Measurements from ENCODE around the gene TMEM151A.

The TMEM151A gene

DNA sequence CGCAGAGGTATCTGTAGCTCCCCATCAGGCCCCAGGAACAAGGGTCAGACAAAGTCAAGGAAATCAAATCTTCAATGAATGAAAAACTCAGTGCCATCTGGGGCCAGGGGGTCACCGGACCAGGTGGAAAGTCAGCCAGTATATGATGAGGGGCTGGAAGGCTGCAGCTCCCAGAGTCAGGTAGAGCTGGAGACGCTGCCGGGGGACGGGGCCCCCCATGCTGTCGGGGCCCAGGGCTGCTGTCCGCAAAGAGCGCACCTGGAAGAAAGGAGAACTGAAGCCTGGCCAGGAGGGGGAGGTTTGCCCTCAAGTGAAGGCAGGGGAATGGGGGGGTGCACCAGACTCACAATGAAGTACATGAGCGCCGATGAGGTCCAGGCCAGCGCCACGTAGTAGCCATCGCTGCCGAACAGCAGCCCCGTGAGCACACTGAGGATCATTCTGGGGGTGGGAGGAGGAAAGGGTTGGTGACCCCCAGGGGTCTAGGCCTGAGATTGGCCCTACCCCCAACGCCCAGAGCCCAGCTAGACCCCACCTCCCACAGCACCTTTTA lies 7.1 kb upstream of the TMEM151A start:
- Histone ChIP-seq H3K27me3 (ENCODE audit: insufficient read depth, low read length) (no peaks in the 10 kb centered on the region), H3K4me2 (ENCODE audit: low read length) (no peak overlapping the region), H3K9ac (ENCODE audit: low read length) (no peak overlapping the region), H4K8ac (ENCODE audit: low read depth, low read length) (no peak overlapping the region), H3K36me3 (ENCODE audit: control insufficient read depth in 1 of 2, insufficient read depth in 2 of 2, low read length in 2 of 2) (peaks cover 27 to 34% of the 10 kb centered on the region in 2 experiments), H2BK120ac (ENCODE audit: insufficient read depth, low read length, poor library complexity) (no peak overlapping the region), H3K4ac (ENCODE audit: low read depth, low read length) (no peak overlapping the region), H3K18ac (ENCODE audit: low read length) (no peak overlapping the region), H3K4me1 (ENCODE audit: control insufficient read depth in 1 of 2, insufficient read depth in 2 of 2, low read length in 2 of 2) (peaks cover 7 to 8% of the 10 kb centered on the region in 2 experiments), H2AFZ (ENCODE audit: insufficient read depth, low read length, poor library complexity) (no peak overlapping the region), H3K79me2 (ENCODE audit: control insufficient read depth, insufficient read depth, low read length, poor library complexity) (peaks cover 10% of the 10 kb centered on the region), H3K79me1 (ENCODE audit: low read length) (peaks cover 8% of the 10 kb centered on the region), H3K14ac (ENCODE audit: low read length) (no peak overlapping the region), H3K27ac (ENCODE audit: low read depth, low read length) (no peak overlapping the region), H2AK5ac (ENCODE audit: low read length) (no peak overlapping the region), H3K4me3 (ENCODE audit: low read depth, low read length) (no peak overlapping the region), H2BK12ac (ENCODE audit: low read length) (no peak overlapping the region), H2BK5ac (ENCODE audit: low read depth, low read length, poor library complexity) (no peak overlapping the region), H4K12ac (ENCODE audit: low read depth, low read length) (no peak overlapping the region), H3K9me3 (ENCODE audit: insufficient read depth, low read depth, low read length) (no peaks in the 10 kb centered on the region), H3K23ac (ENCODE audit: low read length) (no peak overlapping the region), H4K91ac (ENCODE audit: low read depth, low read length) (no peak overlapping the region)
- no peak for DNase-seq
- no CpG with 5 or more reads among the region's 16 CpGs for WGBS (ENCODE audit: extremely low coverage, insufficient coverage, insufficient read length)

DNA sequence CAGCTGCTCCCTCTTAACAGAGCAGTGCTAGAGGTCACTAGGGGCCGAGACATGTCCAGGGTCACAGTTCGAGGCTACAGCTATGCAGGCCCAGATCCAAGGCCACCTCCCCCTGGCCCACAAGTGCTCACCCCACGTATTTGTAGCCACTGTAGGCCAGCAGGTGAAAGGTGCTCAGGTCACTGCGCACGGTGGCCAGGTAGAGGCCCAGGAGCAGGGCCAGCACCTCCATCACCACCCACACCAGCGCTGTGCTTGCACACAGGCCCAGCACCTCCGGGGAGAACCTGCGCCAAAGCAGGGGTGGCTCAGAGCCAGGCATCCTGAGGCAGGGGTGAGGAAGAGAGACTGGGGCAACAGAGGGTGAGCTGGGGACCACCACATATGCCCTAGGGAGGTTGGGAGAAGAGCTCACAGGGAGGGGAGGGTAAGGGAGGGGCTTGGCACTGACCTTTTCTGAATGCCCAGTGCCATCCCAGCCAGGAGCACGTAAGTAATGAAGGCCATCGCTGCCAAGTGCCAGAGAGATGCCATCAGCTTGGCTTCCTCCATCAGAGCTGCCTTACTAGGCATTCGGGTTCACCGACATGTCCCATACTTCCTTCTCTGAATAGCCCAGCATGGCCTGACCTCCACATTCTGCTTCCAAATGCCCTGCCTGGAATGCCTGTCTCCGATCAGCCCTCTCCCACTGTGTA lies 6.3 kb upstream of the TMEM151A start:
- no peak overlapping the region for H2BK12ac ChIP-seq (ENCODE audit: low read length)
- no peaks in the 10 kb centered on the region for H3K9me3 ChIP-seq (ENCODE audit: insufficient read depth, low read depth, low read length)
- H3K4ac ChIP-seq (ENCODE audit: low read depth, low read length) = no peak overlapping the region
- no peak overlapping the region for H2BK120ac ChIP-seq (ENCODE audit: insufficient read depth, low read length, poor library complexity)
- H3K23ac ChIP-seq (ENCODE audit: low read length) = no peak overlapping the region
- no peak overlapping the region for H4K91ac ChIP-seq (ENCODE audit: low read depth, low read length)
- H2BK5ac ChIP-seq (ENCODE audit: low read depth, low read length, poor library complexity) = no peak overlapping the region
- no peaks in the 10 kb centered on the region for H3K27me3 ChIP-seq (ENCODE audit: insufficient read depth, low read length)
- H4K12ac ChIP-seq (ENCODE audit: low read depth, low read length) = no peak overlapping the region
- H3K14ac ChIP-seq (ENCODE audit: low read length) = no peak overlapping the region
- no peak overlapping the region for H2AK5ac ChIP-seq (ENCODE audit: low read length)
- DNase-seq = no peak
- peaks cover 12 to 15% of the 10 kb centered on the region in 2 experiments for H3K4me1 ChIP-seq (ENCODE audit: control insufficient read depth in 1 of 2, insufficient read depth in 2 of 2, low read length in 2 of 2)
- no peak overlapping the region for H3K9ac ChIP-seq (ENCODE audit: low read length)
- no CpG with 5 or more reads among the region's 13 CpGs for WGBS (ENCODE audit: extremely low coverage, insufficient coverage, insufficient read length)
- peaks cover 10% of the 10 kb centered on the region for H3K79me2 ChIP-seq (ENCODE audit: control insufficient read depth, insufficient read depth, low read length, poor library complexity)
- no peak overlapping the region for H4K8ac ChIP-seq (ENCODE audit: low read depth, low read length)
- no peak overlapping the region for H3K27ac ChIP-seq (ENCODE audit: low read depth, low read length)
- H2AFZ ChIP-seq (ENCODE audit: insufficient read depth, low read length, poor library complexity) = no peak overlapping the region
- no peak overlapping the region for H3K4me3 ChIP-seq (ENCODE audit: low read depth, low read length)
- H3K18ac ChIP-seq (ENCODE audit: low read length) = no peak overlapping the region
- peaks cover 8% of the 10 kb centered on the region for H3K79me1 ChIP-seq (ENCODE audit: low read length)
- H3K4me2 ChIP-seq (ENCODE audit: low read length) = no peak overlapping the region
- peaks cover 27 to 34% of the 10 kb centered on the region in 2 experiments for H3K36me3 ChIP-seq (ENCODE audit: control insufficient read depth in 1 of 2, insufficient read depth in 2 of 2, low read length in 2 of 2)

DNA sequence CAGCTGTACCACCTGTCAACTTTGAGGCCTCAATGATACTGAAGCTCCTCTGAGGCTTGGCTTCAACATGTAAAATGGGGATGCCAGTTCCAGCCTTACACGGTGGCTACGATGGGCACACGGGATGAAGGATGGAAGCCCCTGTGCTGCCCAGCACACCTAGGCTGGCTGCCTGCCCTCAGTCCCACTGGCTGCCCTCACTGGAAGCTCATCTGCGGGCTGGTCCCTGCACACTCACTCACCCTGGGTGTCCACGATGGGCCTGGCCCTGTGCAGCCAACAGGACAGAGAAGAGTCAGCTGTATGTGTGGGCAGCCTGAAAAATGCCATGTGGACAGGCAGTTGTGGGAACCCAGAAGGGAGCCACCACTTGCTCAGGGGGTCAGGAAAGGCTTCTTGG lies 5.0 kb upstream of the TMEM151A start:
- no peak overlapping the region for H3K14ac ChIP-seq (ENCODE audit: low read length)
- no peak overlapping the region for H2AFZ ChIP-seq (ENCODE audit: insufficient read depth, low read length, poor library complexity)
- no peaks in the 10 kb centered on the region for H3K9me3 ChIP-seq (ENCODE audit: insufficient read depth, low read depth, low read length)
- no peak overlapping the region for H2BK5ac ChIP-seq (ENCODE audit: low read depth, low read length, poor library complexity)
- H2AK5ac ChIP-seq (ENCODE audit: low read length) = no peak overlapping the region
- no peak overlapping the region for H3K27ac ChIP-seq (ENCODE audit: low read depth, low read length)
- no peak overlapping the region for H2BK12ac ChIP-seq (ENCODE audit: low read length)
- no peak overlapping the region for H4K91ac ChIP-seq (ENCODE audit: low read depth, low read length)
- H3K4me2 ChIP-seq (ENCODE audit: low read length) = no peak overlapping the region
- peaks cover 12 to 15% of the 10 kb centered on the region in 2 experiments for H3K4me1 ChIP-seq (ENCODE audit: control insufficient read depth in 1 of 2, insufficient read depth in 2 of 2, low read length in 2 of 2)
- H3K36me3 ChIP-seq (ENCODE audit: control insufficient read depth in 1 of 2, insufficient read depth in 2 of 2, low read length in 2 of 2) = peaks cover 27 to 34% of the 10 kb centered on the region in 2 experiments
- no peak overlapping the region for H4K8ac ChIP-seq (ENCODE audit: low read depth, low read length)
- H3K9ac ChIP-seq (ENCODE audit: low read length) = no peak overlapping the region
- no peak overlapping the region for H3K4ac ChIP-seq (ENCODE audit: low read depth, low read length)
- H3K79me1 ChIP-seq (ENCODE audit: low read length) = peaks cover 8% of the 10 kb centered on the region
- H4K12ac ChIP-seq (ENCODE audit: low read depth, low read length) = no peak overlapping the region
- no CpG with 5 or more reads among the region's 5 CpGs for WGBS (ENCODE audit: extremely low coverage, insufficient coverage, insufficient read length)
- H3K23ac ChIP-seq (ENCODE audit: low read length) = no peak overlapping the region
- no peak for DNase-seq
- peaks cover 10% of the 10 kb centered on the region for H3K79me2 ChIP-seq (ENCODE audit: control insufficient read depth, insufficient read depth, low read length, poor library complexity)
- peaks cover 8% of the 10 kb centered on the region for H3K27me3 ChIP-seq (ENCODE audit: insufficient read depth, low read length)
- no peak overlapping the region for H3K4me3 ChIP-seq (ENCODE audit: low read depth, low read length)
- no peak overlapping the region for H2BK120ac ChIP-seq (ENCODE audit: insufficient read depth, low read length, poor library complexity)
- H3K18ac ChIP-seq (ENCODE audit: low read length) = no peak overlapping the region

DNA sequence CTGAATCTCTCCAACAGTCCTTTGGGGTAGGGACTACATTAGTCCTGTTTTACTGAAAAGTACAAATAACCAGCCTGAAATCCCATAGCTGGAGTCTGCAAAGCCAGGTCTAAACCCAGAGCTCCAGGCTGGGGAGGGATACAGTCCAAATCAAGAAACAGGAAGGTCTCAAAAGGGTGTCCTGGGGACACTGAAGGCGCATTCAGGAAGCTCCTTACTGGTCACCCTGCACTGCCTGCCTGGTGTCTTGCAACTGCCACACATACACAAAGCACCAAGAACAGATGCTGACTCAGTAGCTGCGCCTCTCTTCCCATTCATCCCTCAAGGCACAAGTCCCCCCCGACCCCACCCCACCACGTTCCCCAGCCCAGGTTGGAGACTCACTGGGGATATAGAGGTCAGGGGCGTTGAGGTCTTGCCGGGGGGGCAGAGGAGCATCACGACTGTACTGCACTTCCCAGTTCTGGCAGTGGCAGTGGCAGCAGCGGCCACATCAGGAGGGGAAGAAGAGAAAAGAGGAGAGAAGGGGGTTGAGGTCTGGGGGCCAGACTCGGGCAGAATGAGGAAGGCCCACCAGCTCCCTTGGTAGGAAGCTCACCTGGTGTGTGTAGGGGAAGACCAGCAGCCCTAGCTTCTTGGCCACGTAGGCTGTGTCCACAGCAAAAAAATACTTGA lies 4.3 kb upstream of the TMEM151A start:
- Histone ChIP-seq H4K8ac (ENCODE audit: low read depth, low read length) (no peak overlapping the region), H3K36me3 (ENCODE audit: control insufficient read depth in 1 of 2, insufficient read depth in 2 of 2, low read length in 2 of 2) (peaks cover 27 to 34% of the 10 kb centered on the region in 2 experiments), H3K9ac (ENCODE audit: low read length) (no peak overlapping the region), H3K4me2 (ENCODE audit: low read length) (peak overlapping the region; percentile 62), H3K4me3 (ENCODE audit: low read depth, low read length) (no peak overlapping the region), H3K9me3 (ENCODE audit: insufficient read depth, low read depth, low read length) (peaks cover under 1% of the 10 kb centered on the region), H3K79me2 (ENCODE audit: control insufficient read depth, insufficient read depth, low read length, poor library complexity) (peaks cover 10% of the 10 kb centered on the region), H3K23ac (ENCODE audit: low read length) (no peak overlapping the region), H4K12ac (ENCODE audit: low read depth, low read length) (no peak overlapping the region), H3K4ac (ENCODE audit: low read depth, low read length) (no peak overlapping the region), H2AK5ac (ENCODE audit: low read length) (peak overlapping the region; percentile 43), H2BK120ac (ENCODE audit: insufficient read depth, low read length, poor library complexity) (no peak overlapping the region), H2AFZ (ENCODE audit: insufficient read depth, low read length, poor library complexity) (no peak overlapping the region), H3K4me1 (ENCODE audit: control insufficient read depth in 1 of 2, insufficient read depth in 2 of 2, low read length in 2 of 2) (peaks cover 12 to 15% of the 10 kb centered on the region in 2 experiments), H3K27ac (ENCODE audit: low read depth, low read length) (no peak overlapping the region), H3K14ac (ENCODE audit: low read length) (no peak overlapping the region), H3K27me3 (ENCODE audit: insufficient read depth, low read length) (peaks cover 14% of the 10 kb centered on the region), H4K91ac (ENCODE audit: low read depth, low read length) (no peak overlapping the region), H3K79me1 (ENCODE audit: low read length) (peaks cover 8% of the 10 kb centered on the region), H2BK5ac (ENCODE audit: low read depth, low read length, poor library complexity) (no peak overlapping the region), H2BK12ac (ENCODE audit: low read length) (no peak overlapping the region), H3K18ac (ENCODE audit: low read length) (no peak overlapping the region)
- WGBS (ENCODE audit: extremely low coverage, insufficient coverage, insufficient read length) = no CpG with 5 or more reads among the region's 10 CpGs
- DNase-seq = no peak

All from trophoblast cell (in vitro differentiated cells and primary cell).